Activated CD8-positive, alpha-beta T cell treated with anti-CD3 and anti-CD28 coated beads, Interleukin-2, amount 10 ng/mL, durations not matched to agents 7 days and 5 days (primary cell): ENCODE measurements around the gene CACNB2. TPM values are rescaled to one million over a fixed set of nuclear protein-coding genes. Genes with fewer than 3 reads are reported as not detected.

Experiments used
- ATAC-seq: fragments of 150-1000 bp; cut with Tn5 transposase; one replicate; pipeline ENCODE4 v1.10.0; 2021; ENCODE audit warnings: moderate library complexity
- CTCF ChIA-PET: fragments of 350-600 bp; sonication (Branson Sonifier 250); formaldehyde crosslinking; loops from one replicate; lab custom pipeline; 2021; ENCODE audit warnings: antibody characterized with exemption; lab: Charles Lee
- POLR2A ChIA-PET: fragments of 350-600 bp; sonication (Branson Sonifier 250); formaldehyde crosslinking; loops from one replicate; lab custom pipeline; 2021; ENCODE audit warnings: antibody characterized with exemption; lab: Charles Lee
- DNase-seq: peaks from one replicate; pipeline ENCODE4 v3.0.0-alpha.2; 2020
- H3K27ac Mint-ChIP-seq: one replicate; pipeline ENCODE4 v1.8.0; 2021; ENCODE audit warnings: mild to moderate bottlenecking, mixed read lengths
- H3K27me3 Mint-ChIP-seq: one replicate; pipeline ENCODE4 v1.8.0; 2021; ENCODE audit warnings: low read depth, mixed read lengths
- H3K36me3 Mint-ChIP-seq: one replicate; pipeline ENCODE4 v1.8.0; 2021; ENCODE audit warnings: low read depth, mixed read lengths
- H3K4me1 Mint-ChIP-seq: one replicate; pipeline ENCODE4 v1.8.0; 2021; ENCODE audit warnings: low read depth, mixed read lengths
- H3K4me3 Mint-ChIP-seq: one replicate; pipeline ENCODE4 v1.8.0; 2021; ENCODE audit warnings: mild to moderate bottlenecking, mixed read lengths
- H3K9me3 Mint-ChIP-seq: one replicate; pipeline ENCODE4 v1.8.0; 2022; ENCODE audit warnings: mixed read lengths; ENCODE audit not compliant: insufficient read depth
- total RNA-seq, 2 experiments: library from RNA; stranded (reverse); gene quantifications; one replicate each; pipeline ENCODE4 v1.2.3, GENCODE V29; 2021

The CACNB2 gene
- total RNA-seq, 2 experiments from 2014 or later = not detected

GRCh38 chr10:18402853-18403252 lies 262.6 kb downstream of the CACNB2 start:
- CTCF ChIA-PET = no interaction called here
- H3K27me3 Mint-ChIP-seq = peaks cover 10% of the 10 kb centered on the region
- H3K36me3 Mint-ChIP-seq = no peaks in the 10 kb centered on the region
- H3K4me1 Mint-ChIP-seq = peaks cover 5% of the 10 kb centered on the region
- H3K27ac Mint-ChIP-seq = no peak overlapping the region
- ATAC-seq (no peak), DNase-seq (no peak)
- H3K9me3 Mint-ChIP-seq = no peaks in the 10 kb centered on the region
- POLR2A ChIA-PET = no interaction called here
- no peak overlapping the region for H3K4me3 Mint-ChIP-seq

GRCh38 chr10:18404530-18404929 lies 264.3 kb downstream of the CACNB2 start:
- no peaks in the 10 kb centered on the region for H3K36me3 Mint-ChIP-seq
- H3K4me3 Mint-ChIP-seq = no peak overlapping the region
- no peaks in the 10 kb centered on the region for H3K9me3 Mint-ChIP-seq
- H3K4me1 Mint-ChIP-seq = peaks cover 5% of the 10 kb centered on the region
- no peak overlapping the region for H3K27ac Mint-ChIP-seq
- DNase-seq = no peak
- H3K27me3 Mint-ChIP-seq = peaks cover 10% of the 10 kb centered on the region
- POLR2A ChIA-PET = no interaction called here
- CTCF ChIA-PET = no interaction called here
- no peak for ATAC-seq

- no peak for ATAC-seq
- CTCF ChIA-PET = no interaction called here
- H3K27me3 Mint-ChIP-seq = peaks cover under 1% of the 10 kb centered on the region
Observed at GRCh38 chr10:18406136-18406535, 265.9 kb downstream of the CACNB2 start.

GRCh38 chr10:18409599-18410397 lies 269.6 kb downstream of the CACNB2 start:
- ATAC-seq (no peak), DNase-seq (no peak)
- POLR2A ChIA-PET = no interaction called here
- Mint-ChIP-seq H3K36me3 (no peaks in the 10 kb centered on the region), H3K4me3 (no peak overlapping the region), H3K27ac (no peak overlapping the region), H3K9me3 (no peaks in the 10 kb centered on the region), H3K27me3 (no peaks in the 10 kb centered on the region), H3K4me1 (no peaks in the 10 kb centered on the region)
- CTCF ChIA-PET = no interaction called here

More at GRCh38 chr10:18406136-18406535, 265.9 kb downstream of the CACNB2 start:
- Mint-ChIP-seq H3K4me1 (no peaks in the 10 kb centered on the region), H3K27ac (no peak overlapping the region), H3K9me3 (no peaks in the 10 kb centered on the region), H3K4me3 (no peak overlapping the region), H3K36me3 (no peaks in the 10 kb centered on the region)
- no peak for DNase-seq
- POLR2A ChIA-PET = no interaction called here

GRCh38 chr10:18414061-18414460 lies 273.8 kb downstream of the CACNB2 start:
- Mint-ChIP-seq H3K27me3 (no peaks in the 10 kb centered on the region), H3K36me3 (no peaks in the 10 kb centered on the region), H3K9me3 (no peaks in the 10 kb centered on the region), H3K4me1 (no peaks in the 10 kb centered on the region), H3K4me3 (no peak overlapping the region), H3K27ac (no peak overlapping the region)
- ChIA-PET POLR2A (no interaction called here), CTCF (interaction anchor here (0.7 kb wide), 1 partner anchor 58 kb away, joined by 6 read pairs; no protein-coding TSS in a partner anchor)
- no peak for ATAC-seq
- DNase-seq = no peak

- Mint-ChIP-seq H3K36me3 (no peaks in the 10 kb centered on the region), H3K27me3 (no peaks in the 10 kb centered on the region), H3K4me1 (no peaks in the 10 kb centered on the region), H3K9me3 (no peaks in the 10 kb centered on the region), H3K4me3 (no peak overlapping the region), H3K27ac (no peak overlapping the region)
- ATAC-seq = no peak
- ChIA-PET POLR2A (no interaction called here), CTCF (no interaction called here)
- no peak for DNase-seq
Observed at GRCh38 chr10:18417950-18418527, 277.8 kb downstream of the CACNB2 start.

- H3K9me3 Mint-ChIP-seq = no peaks in the 10 kb centered on the region
- DNase-seq = no peak
- H3K4me3 Mint-ChIP-seq = no peak overlapping the region
- H3K27ac Mint-ChIP-seq = no peak overlapping the region
- ChIA-PET POLR2A (no interaction called here), CTCF (no interaction called here)
- no peaks in the 10 kb centered on the region for H3K4me1 Mint-ChIP-seq
- H3K36me3 Mint-ChIP-seq = no peaks in the 10 kb centered on the region
- no peaks in the 10 kb centered on the region for H3K27me3 Mint-ChIP-seq
- ATAC-seq = no peak
Observed at GRCh38 chr10:18418541-18419215, 278.5 kb downstream of the CACNB2 start.

GRCh38 chr10:18419945-18420344 lies 279.7 kb downstream of the CACNB2 start:
- ChIA-PET CTCF (no interaction called here), POLR2A (no interaction called here)
- Mint-ChIP-seq H3K4me3 (no peak overlapping the region), H3K36me3 (no peaks in the 10 kb centered on the region), H3K27ac (no peak overlapping the region), H3K27me3 (no peaks in the 10 kb centered on the region), H3K9me3 (no peaks in the 10 kb centered on the region), H3K4me1 (no peaks in the 10 kb centered on the region)
- DNase-seq (no peak), ATAC-seq (no peak)

GRCh38 chr10:18421726-18422293 lies 281.6 kb downstream of the CACNB2 start:
- Mint-ChIP-seq H3K9me3 (no peaks in the 10 kb centered on the region), H3K27me3 (no peaks in the 10 kb centered on the region), H3K27ac (no peak overlapping the region), H3K36me3 (no peaks in the 10 kb centered on the region), H3K4me1 (no peaks in the 10 kb centered on the region), H3K4me3 (no peak overlapping the region)
- CTCF ChIA-PET = no interaction called here
- POLR2A ChIA-PET = no interaction called here
- DNase-seq (no peak), ATAC-seq (no peak)

GRCh38 chr10:18423058-18423637 lies 282.9 kb downstream of the CACNB2 start:
- H3K4me3 Mint-ChIP-seq = no peak overlapping the region
- peaks cover 3% of the 10 kb centered on the region for H3K27me3 Mint-ChIP-seq
- ATAC-seq = no peak
- H3K27ac Mint-ChIP-seq = no peak overlapping the region
- H3K4me1 Mint-ChIP-seq = no peaks in the 10 kb centered on the region
- CTCF ChIA-PET = no interaction called here
- no peak for DNase-seq
- H3K36me3 Mint-ChIP-seq = no peaks in the 10 kb centered on the region
- POLR2A ChIA-PET = no interaction called here
- no peaks in the 10 kb centered on the region for H3K9me3 Mint-ChIP-seq

- POLR2A ChIA-PET = no interaction called here
- Mint-ChIP-seq H3K9me3 (no peaks in the 10 kb centered on the region), H3K4me1 (no peaks in the 10 kb centered on the region), H3K4me3 (no peak overlapping the region), H3K27ac (no peak overlapping the region), H3K36me3 (no peaks in the 10 kb centered on the region), H3K27me3 (peaks cover 3% of the 10 kb centered on the region)
- no peak for ATAC-seq
- CTCF ChIA-PET = no interaction called here
- DNase-seq = no peak
Observed at GRCh38 chr10:18424200-18424599, 284.0 kb downstream of the CACNB2 start.
